DND-41 (cell line): ENCODE data around the gene SYCP2L.
"Not testable (repeated sequence)": the region's sequence is repeated elsewhere in the genome, so short reads cannot be mapped to it uniquely, and the experiment has no call there.

Experiments used
- ATAC-seq: fragments of 200-7000 bp; cut with Tn5 transposase; 3 replicates; pipeline ENCODE4 v1.9.1; 2021; ENCODE audit warnings: low read depth; ENCODE audit not compliant: insufficient read depth
- DNase-seq: peaks from one replicate; pipeline ENCODE4 v3.0.0-alpha.2; 2020
- H2AFZ ChIP-seq: 2 replicates; pipeline ENCODE4 v1.6.0; 2012; ENCODE audit warnings: low read depth, low read length
- H3K27ac ChIP-seq: 2 replicates; pipeline ENCODE4 v1.5.1; 2012; ENCODE audit warnings: low read length, inconsistent platforms
- H3K27me3 ChIP-seq: fragments of 200-600 bp; sonication (generic); 2 replicates; pipeline ENCODE4 v1.6.0; 2012; ENCODE audit warnings: low read length, mild to moderate bottlenecking, inconsistent platforms; ENCODE audit not compliant: insufficient read depth, poor library complexity
- H3K36me3 ChIP-seq: 2 replicates; pipeline ENCODE4 v1.5.1; 2012; ENCODE audit warnings: low read length, inconsistent platforms; ENCODE audit not compliant: insufficient read depth
- H3K4me1 ChIP-seq: 2 replicates; pipeline ENCODE4 v1.5.1; 2012; ENCODE audit warnings: mild to moderate bottlenecking, low read length; ENCODE audit not compliant: insufficient read depth
- H3K4me2 ChIP-seq: 2 replicates; pipeline ENCODE4 v1.6.0; 2012; ENCODE audit warnings: mild to moderate bottlenecking, moderate library complexity, low read length, inconsistent platforms; ENCODE audit not compliant: insufficient read depth
- H3K4me3 ChIP-seq, 2 experiments: fragments of 200-600 bp in 1 of 2; shearing (Covaris generic) in 1 of 2; 2 replicates each; pipeline ENCODE4 v1.5.1; 2012 to 2016; ENCODE audit warnings: inconsistent platforms in 2 of 2, low read length in 2 of 2, mild to moderate bottlenecking in 2 of 2, low read depth in 1 of 2, moderate library complexity in 1 of 2
- H3K79me2 ChIP-seq: 2 replicates; pipeline ENCODE4 v1.6.0; 2012; ENCODE audit warnings: low read length, inconsistent platforms; ENCODE audit not compliant: insufficient read depth
- H3K9ac ChIP-seq: 2 replicates; pipeline ENCODE4 v1.6.0; 2012; ENCODE audit warnings: low read depth, mild to moderate bottlenecking, inconsistent platforms, low read length, moderate library complexity
- H3K9me3 ChIP-seq: 2 replicates; pipeline ENCODE4 v1.5.1; 2012; ENCODE audit warnings: low read length, moderate library complexity, mild to moderate bottlenecking, inconsistent platforms; ENCODE audit not compliant: insufficient read depth, severe bottlenecking
- H4K20me1 ChIP-seq: 2 replicates; pipeline ENCODE4 v1.6.0; 2012; ENCODE audit warnings: low read length; ENCODE audit not compliant: insufficient read depth
- EZH2 ChIP-seq: IDR thresholded peaks from 3 replicates; pipeline ENCODE4 v1.6.1; 2012; ENCODE audit warnings: borderline replicate concordance, low read depth, mild to moderate bottlenecking, moderate library complexity, low read length, inconsistent platforms; ENCODE audit not compliant: severe bottlenecking
- TF ChIP-seq, protein P1 (sequence below): IDR thresholded peaks from 2 replicates; pipeline ENCODE4 v1.5.1; 2012; ENCODE audit warnings: borderline replicate concordance, low read length, moderate library complexity, mild to moderate bottlenecking; ENCODE audit not compliant: poor library complexity, severe bottlenecking; ENCODE audit errors: extremely low read depth

Gene SYCP2L

DNA sequence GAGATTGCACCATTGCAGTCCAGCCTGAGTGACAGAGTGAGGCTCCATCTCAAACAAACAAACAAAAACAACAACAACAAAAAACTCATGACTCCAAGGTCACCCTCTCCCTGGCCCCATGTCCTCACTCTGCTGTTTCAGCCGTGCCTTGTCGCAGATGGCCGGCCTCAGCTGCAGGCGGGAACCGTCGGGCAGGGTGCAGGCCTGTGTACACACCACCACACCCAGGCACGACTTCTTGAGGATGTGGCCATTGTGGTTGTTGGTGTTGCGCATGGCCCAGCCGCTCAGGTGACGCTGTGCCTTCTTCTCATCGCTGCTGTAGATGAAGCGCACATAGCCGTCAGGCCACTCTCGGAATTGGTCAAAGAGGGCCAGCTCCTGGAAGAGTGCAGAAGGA, 9.8 kb upstream of the SYCP2L start:
- no peak for TF ChIP-seq EZH2
- TF ChIP-seq, protein P1, sequence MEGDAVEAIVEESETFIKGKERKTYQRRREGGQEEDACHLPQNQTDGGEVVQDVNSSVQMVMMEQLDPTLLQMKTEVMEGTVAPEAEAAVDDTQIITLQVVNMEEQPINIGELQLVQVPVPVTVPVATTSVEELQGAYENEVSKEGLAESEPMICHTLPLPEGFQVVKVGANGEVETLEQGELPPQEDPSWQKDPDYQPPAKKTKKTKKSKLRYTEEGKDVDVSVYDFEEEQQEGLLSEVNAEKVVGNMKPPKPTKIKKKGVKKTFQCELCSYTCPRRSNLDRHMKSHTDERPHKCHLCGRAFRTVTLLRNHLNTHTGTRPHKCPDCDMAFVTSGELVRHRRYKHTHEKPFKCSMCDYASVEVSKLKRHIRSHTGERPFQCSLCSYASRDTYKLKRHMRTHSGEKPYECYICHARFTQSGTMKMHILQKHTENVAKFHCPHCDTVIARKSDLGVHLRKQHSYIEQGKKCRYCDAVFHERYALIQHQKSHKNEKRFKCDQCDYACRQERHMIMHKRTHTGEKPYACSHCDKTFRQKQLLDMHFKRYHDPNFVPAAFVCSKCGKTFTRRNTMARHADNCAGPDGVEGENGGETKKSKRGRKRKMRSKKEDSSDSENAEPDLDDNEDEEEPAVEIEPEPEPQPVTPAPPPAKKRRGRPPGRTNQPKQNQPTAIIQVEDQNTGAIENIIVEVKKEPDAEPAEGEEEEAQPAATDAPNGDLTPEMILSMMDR: no peak
- Histone ChIP-seq H3K4me1 (no peaks in the 10 kb centered on the region), H3K36me3 (no peaks in the 10 kb centered on the region), H3K27ac (no peak overlapping the region), H3K9ac (no peak overlapping the region), H3K9me3 (no peaks in the 10 kb centered on the region), H2AFZ (no peak overlapping the region), H3K4me2 (no peak overlapping the region), H3K79me2 (no peaks in the 10 kb centered on the region), H3K27me3 (no peaks in the 10 kb centered on the region), H3K4me3 (no peak overlapping the region), H4K20me1 (no peaks in the 10 kb centered on the region)
- ATAC-seq (no peak), DNase-seq (no peak)

DNA sequence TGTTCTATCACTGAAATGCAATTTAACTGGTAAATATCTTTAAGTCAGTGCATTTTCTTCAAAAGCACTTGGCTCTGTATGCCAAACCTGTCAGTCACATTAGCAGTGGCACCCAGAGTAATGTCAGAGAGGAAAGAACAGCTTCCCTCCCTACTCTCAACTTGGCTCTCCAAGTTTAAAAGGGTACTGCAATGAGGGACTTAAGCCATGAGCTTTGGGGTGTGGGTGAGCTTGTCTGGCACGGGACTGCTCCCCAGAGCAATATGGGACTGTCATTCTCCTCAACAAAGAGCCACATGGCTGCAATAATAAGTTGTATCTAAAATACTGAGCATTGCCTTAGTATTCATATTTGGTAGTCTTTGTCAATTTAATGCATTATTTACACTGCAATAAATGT, 9.0 kb upstream of the SYCP2L start:
- no peak overlapping the region for H3K9ac ChIP-seq
- no peaks in the 10 kb centered on the region for H3K9me3 ChIP-seq
- ATAC-seq: no peak
- H2AFZ ChIP-seq: no peak overlapping the region
- no peaks in the 10 kb centered on the region for H3K79me2 ChIP-seq
- no peaks in the 10 kb centered on the region for H3K36me3 ChIP-seq
- no peak overlapping the region for H3K4me3 ChIP-seq
- no peak overlapping the region for H3K4me2 ChIP-seq
- H3K27ac ChIP-seq: no peak overlapping the region
- no peaks in the 10 kb centered on the region for H3K4me1 ChIP-seq
- DNase-seq: no peak
- H3K27me3 ChIP-seq: no peaks in the 10 kb centered on the region
- H4K20me1 ChIP-seq: no peaks in the 10 kb centered on the region
- TF ChIP-seq EZH2: no peak
- TF ChIP-seq, protein P1: no peak

DNA sequence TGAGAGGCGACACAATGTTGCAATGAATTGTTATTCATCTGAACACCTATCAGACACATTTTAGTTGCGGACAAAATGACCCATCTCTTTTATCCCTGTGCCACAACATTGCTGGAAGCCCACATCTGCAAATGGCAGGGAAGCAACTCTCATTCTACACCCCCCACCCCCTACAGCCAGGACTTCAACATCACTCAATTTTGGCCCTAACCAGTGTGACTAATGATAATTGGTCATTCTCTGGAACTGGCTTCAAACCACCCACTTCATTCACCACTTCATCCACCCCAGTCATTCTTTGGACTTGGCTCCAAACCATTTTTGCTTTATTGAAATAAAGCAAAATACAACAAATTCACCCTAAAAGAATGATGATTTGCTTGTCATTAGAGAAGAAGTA, 6.5 kb upstream of the SYCP2L start:
- H3K4me2 ChIP-seq: no peak overlapping the region
- H3K27ac ChIP-seq: no peak overlapping the region
- TF ChIP-seq, protein P1: no peak
- H3K27me3 ChIP-seq: no peaks in the 10 kb centered on the region
- H4K20me1 ChIP-seq: no peaks in the 10 kb centered on the region
- no peak overlapping the region for H2AFZ ChIP-seq
- H3K9me3 ChIP-seq: no peaks in the 10 kb centered on the region
- no peaks in the 10 kb centered on the region for H3K36me3 ChIP-seq
- ATAC-seq (no peak), DNase-seq (no peak)
- no peak overlapping the region for H3K9ac ChIP-seq
- no peaks in the 10 kb centered on the region for H3K79me2 ChIP-seq
- no peak overlapping the region for H3K4me3 ChIP-seq
- H3K4me1 ChIP-seq: no peaks in the 10 kb centered on the region

DNA sequence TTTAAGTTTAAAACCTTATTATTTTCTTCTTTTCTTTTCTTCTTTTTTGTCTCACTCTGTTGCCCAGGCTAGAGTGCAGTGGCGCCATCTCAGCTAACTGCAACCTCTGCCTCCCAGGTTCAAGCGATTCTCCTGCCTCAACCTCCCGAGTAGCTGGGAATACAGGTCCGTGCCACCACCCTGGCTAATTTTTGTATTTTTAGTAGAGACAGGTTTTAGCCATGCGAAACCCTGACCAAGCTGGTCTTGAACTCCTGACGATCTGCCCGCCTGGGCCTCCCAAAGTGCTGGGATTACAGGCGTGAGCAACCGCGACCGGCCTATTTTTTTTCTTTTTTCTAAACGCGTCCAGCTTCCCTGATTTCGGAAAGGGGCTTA, 4.6 kb upstream of the SYCP2L start:
- ATAC-seq, H4K20me1 ChIP-seq, H2AFZ ChIP-seq, H3K4me3 ChIP-seq, H3K4me1 ChIP-seq, H3K9ac ChIP-seq, H3K27ac ChIP-seq, H3K79me2 ChIP-seq, H3K36me3 ChIP-seq, H3K27me3 ChIP-seq, H3K9me3 ChIP-seq, DNase-seq, H3K4me2 ChIP-seq: not testable (repeated sequence)
